Nephron (organoid): ENCODE data around the gene HSP90AB1.

Source experiments
- H3K27ac Mint-ChIP-seq, 3 experiments: 2 replicates each; pipeline ENCODE4 v1.8.0; 2020; ENCODE audit warnings: mixed read lengths in 3 of 3, mild to moderate bottlenecking in 2 of 3, moderate library complexity in 1 of 3
- H3K27me3 Mint-ChIP-seq: 2 replicates; pipeline ENCODE4 v1.8.0; 2021; ENCODE audit warnings: low read depth, mild to moderate bottlenecking, moderate library complexity, mixed read lengths
- H3K36me3 Mint-ChIP-seq: 2 replicates; pipeline ENCODE4 v1.8.0; 2020; ENCODE audit warnings: low read depth, mixed read lengths
- H3K4me1 Mint-ChIP-seq: 2 replicates; pipeline ENCODE4 v1.8.0; 2020; ENCODE audit warnings: mixed read lengths
- H3K4me3 Mint-ChIP-seq, 3 experiments: 2 replicates each; pipeline ENCODE4 v1.8.0; 2020; ENCODE audit warnings: mild to moderate bottlenecking in 3 of 3, mixed read lengths in 3 of 3, moderate library complexity in 2 of 3
- H3K9me3 Mint-ChIP-seq: 2 replicates; pipeline ENCODE4 v1.8.0; 2020; ENCODE audit warnings: mixed read lengths
- CTCF ChIP-seq, 3 experiments: fragments of 200-600 bp; sonication (generic); IDR thresholded peaks; one replicate each; pipeline ENCODE4 v1.5.0; 2021; ENCODE audit warnings: antibody characterized with exemption in 3 of 3; ENCODE audit not compliant: unreplicated experiment in 3 of 3

Gene HSP90AB1

GRCh38 chr6:44258921-44259320, 12.0 kb downstream of the HSP90AB1 start:
- peak overlapping the region; percentile 16 to 93 (median 84) for H3K27ac Mint-ChIP-seq
- peaks cover 46% of the 10 kb centered on the region for H3K4me1 Mint-ChIP-seq
- TF ChIP-seq CTCF (IDR thresholded peaks at IDR 0.05; ENCODE audit: unreplicated experiment in 3 of 3): no peak
- H3K9me3 Mint-ChIP-seq: no peaks in the 10 kb centered on the region
- H3K27me3 Mint-ChIP-seq: no peaks in the 10 kb centered on the region
- H3K4me3 Mint-ChIP-seq: peak overlapping the region; percentile 87 to 93 (median 90)
- H3K36me3 Mint-ChIP-seq: peaks cover 20% of the 10 kb centered on the region

- no peaks in the 10 kb centered on the region for H3K9me3 Mint-ChIP-seq
- peaks cover 5% of the 10 kb centered on the region for H3K27me3 Mint-ChIP-seq
- no peak overlapping the region for H3K27ac Mint-ChIP-seq
- H3K4me3 Mint-ChIP-seq: peak overlapping the region in 1 of 3 experiments; percentile 31
- peaks cover 9% of the 10 kb centered on the region for H3K36me3 Mint-ChIP-seq
- H3K4me1 Mint-ChIP-seq: peaks cover 51% of the 10 kb centered on the region
- TF ChIP-seq CTCF (IDR thresholded peaks at IDR 0.05; ENCODE audit: unreplicated experiment in 3 of 3): no peak
These were observed 13.1 kb downstream of the HSP90AB1 start for GRCh38 chr6:44260011-44260410.

- Mint-ChIP-seq H3K27me3 (peaks cover 5% of the 10 kb centered on the region), H3K4me3 (peak overlapping the region; percentile 2 to 60 (median 57)), H3K27ac (peak overlapping the region in 2 of 3 experiments; percentile 0 to 13), H3K4me1 (peaks cover 46% of the 10 kb centered on the region), H3K9me3 (no peaks in the 10 kb centered on the region), H3K36me3 (peaks cover 9% of the 10 kb centered on the region)
- no peak for TF ChIP-seq CTCF (IDR thresholded peaks at IDR 0.05; ENCODE audit: unreplicated experiment in 3 of 3)
These were observed 13.8 kb downstream of the HSP90AB1 start for GRCh38 chr6:44260451-44261297.

- peaks cover 38% of the 10 kb centered on the region for H3K4me1 Mint-ChIP-seq
- H3K9me3 Mint-ChIP-seq: no peaks in the 10 kb centered on the region
- H3K27me3 Mint-ChIP-seq: peaks cover 5% of the 10 kb centered on the region
- H3K4me3 Mint-ChIP-seq: no peak overlapping the region
- no peak overlapping the region for H3K27ac Mint-ChIP-seq
- H3K36me3 Mint-ChIP-seq: peaks cover 9% of the 10 kb centered on the region
- TF ChIP-seq CTCF (IDR thresholded peaks at IDR 0.05; ENCODE audit: unreplicated experiment in 3 of 3): no peak
These were observed 14.7 kb downstream of the HSP90AB1 start for GRCh38 chr6:44261581-44261980.

GRCh38 chr6:44262467-44263353, 15.8 kb downstream of the HSP90AB1 start:
- Mint-ChIP-seq H3K9me3 (no peaks in the 10 kb centered on the region), H3K4me3 (peak overlapping the region; percentile 85 to 97 (median 92)), H3K36me3 (peaks cover 9% of the 10 kb centered on the region), H3K27ac (peak overlapping the region; percentile 20 to 72 (median 60)), H3K4me1 (peaks cover 35% of the 10 kb centered on the region), H3K27me3 (peaks cover 5% of the 10 kb centered on the region)
- TF ChIP-seq CTCF (IDR thresholded peaks at IDR 0.05; ENCODE audit: unreplicated experiment in 3 of 3): no peak
